ENCODE results near the gene PPP2R2D.

PPP2R2D gene

DNA sequence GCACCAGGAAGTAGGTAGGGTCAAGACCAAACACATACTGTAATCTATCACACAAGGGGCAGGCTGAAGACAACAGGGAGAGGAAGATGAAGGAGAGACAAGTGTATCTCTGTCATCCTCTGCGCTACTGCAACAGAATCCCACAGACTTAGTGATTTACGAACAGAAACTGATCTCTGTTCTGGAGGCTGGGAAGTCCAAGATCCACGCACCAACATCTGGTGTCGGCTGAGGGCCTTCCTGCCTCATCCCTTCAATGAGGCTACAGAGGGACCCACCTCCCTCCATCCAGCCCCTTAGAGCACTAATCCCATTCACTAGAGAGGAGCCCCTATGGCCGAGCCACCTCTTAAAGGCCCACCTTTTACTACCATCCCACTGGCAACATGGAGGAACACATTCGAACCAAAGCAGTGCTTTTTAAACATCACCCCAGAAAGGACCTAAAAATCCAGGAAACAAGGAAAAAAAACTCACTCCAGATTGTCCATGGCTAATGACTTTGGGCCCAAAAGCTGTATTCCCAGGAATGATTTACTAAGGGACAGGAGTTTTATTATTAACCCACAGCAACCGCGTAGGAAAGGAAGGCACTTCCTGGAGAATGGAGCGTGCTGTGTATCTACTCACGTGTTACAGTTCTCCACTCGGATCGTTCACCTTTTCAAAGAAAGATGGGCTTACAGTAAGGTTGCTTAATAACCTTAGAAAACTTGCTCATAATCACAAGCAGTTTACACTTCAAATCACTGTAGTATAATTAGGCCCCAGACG lies 76.7 kb downstream of the PPP2R2D start:
- H2AFZ ChIP-seq (ENCODE audit: low read depth): no peak overlapping the region
- H3K27ac ChIP-seq: no peak overlapping the region
- no peak overlapping the region for H3K9ac ChIP-seq
- no peaks in the 10 kb centered on the region for H3K79me2 ChIP-seq (ENCODE audit: insufficient read depth, low read depth)
- H3K4me2 ChIP-seq: no peak overlapping the region
- H3K4me3 ChIP-seq (IDR thresholded peaks at IDR 0.05; ENCODE audit: insufficient read depth, low read depth, low read length): no peak overlapping the region
- H3K27me3 ChIP-seq (ENCODE audit: insufficient read depth, low read depth): no peaks in the 10 kb centered on the region
- no peaks in the 10 kb centered on the region for H3K36me3 ChIP-seq (ENCODE audit: insufficient read depth)
- TF ChIP-seq, protein P1, sequence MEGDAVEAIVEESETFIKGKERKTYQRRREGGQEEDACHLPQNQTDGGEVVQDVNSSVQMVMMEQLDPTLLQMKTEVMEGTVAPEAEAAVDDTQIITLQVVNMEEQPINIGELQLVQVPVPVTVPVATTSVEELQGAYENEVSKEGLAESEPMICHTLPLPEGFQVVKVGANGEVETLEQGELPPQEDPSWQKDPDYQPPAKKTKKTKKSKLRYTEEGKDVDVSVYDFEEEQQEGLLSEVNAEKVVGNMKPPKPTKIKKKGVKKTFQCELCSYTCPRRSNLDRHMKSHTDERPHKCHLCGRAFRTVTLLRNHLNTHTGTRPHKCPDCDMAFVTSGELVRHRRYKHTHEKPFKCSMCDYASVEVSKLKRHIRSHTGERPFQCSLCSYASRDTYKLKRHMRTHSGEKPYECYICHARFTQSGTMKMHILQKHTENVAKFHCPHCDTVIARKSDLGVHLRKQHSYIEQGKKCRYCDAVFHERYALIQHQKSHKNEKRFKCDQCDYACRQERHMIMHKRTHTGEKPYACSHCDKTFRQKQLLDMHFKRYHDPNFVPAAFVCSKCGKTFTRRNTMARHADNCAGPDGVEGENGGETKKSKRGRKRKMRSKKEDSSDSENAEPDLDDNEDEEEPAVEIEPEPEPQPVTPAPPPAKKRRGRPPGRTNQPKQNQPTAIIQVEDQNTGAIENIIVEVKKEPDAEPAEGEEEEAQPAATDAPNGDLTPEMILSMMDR (conservative IDR thresholded peaks at IDR 0.05; ENCODE audit: low read depth, low read length): no peak
- H3K4me1 ChIP-seq (ENCODE audit: low read depth, poor library complexity, severe bottlenecking): no peaks in the 10 kb centered on the region
- H4K20me1 ChIP-seq (ENCODE audit: insufficient read depth): no peaks in the 10 kb centered on the region

DNA sequence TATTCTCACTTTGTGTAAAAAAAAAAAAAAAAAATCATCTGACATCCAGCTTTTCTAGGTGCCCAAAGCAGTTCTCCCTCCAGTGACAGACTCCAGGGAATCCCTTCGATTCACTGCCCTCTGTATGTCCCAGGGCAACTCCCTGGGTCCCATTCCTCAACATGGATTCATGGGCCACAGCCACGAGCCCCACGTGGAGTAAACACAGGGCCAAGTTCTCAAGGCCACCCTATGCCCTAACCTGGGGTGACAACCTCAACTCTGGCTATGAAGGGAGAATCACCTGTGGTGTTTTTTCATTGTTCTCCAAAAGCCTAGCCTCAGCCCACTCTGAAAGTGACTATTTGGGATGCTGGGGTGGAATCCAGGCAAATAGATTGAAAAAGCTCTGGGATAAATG lies 77.6 kb downstream of the PPP2R2D start:
- Histone ChIP-seq H4K20me1 (ENCODE audit: insufficient read depth) (no peaks in the 10 kb centered on the region), H3K36me3 (ENCODE audit: insufficient read depth) (no peaks in the 10 kb centered on the region), H3K4me3 (IDR thresholded peaks at IDR 0.05; ENCODE audit: insufficient read depth, low read depth, low read length) (no peak overlapping the region), H3K9ac (no peak overlapping the region), H3K4me2 (no peak overlapping the region), H3K27ac (no peak overlapping the region), H3K79me2 (ENCODE audit: insufficient read depth, low read depth) (no peaks in the 10 kb centered on the region), H3K27me3 (ENCODE audit: insufficient read depth, low read depth) (no peaks in the 10 kb centered on the region), H3K4me1 (ENCODE audit: low read depth, poor library complexity, severe bottlenecking) (no peaks in the 10 kb centered on the region), H2AFZ (ENCODE audit: low read depth) (no peak overlapping the region)
- TF ChIP-seq, protein P1 (conservative IDR thresholded peaks at IDR 0.05; ENCODE audit: low read depth, low read length): no peak

DNA sequence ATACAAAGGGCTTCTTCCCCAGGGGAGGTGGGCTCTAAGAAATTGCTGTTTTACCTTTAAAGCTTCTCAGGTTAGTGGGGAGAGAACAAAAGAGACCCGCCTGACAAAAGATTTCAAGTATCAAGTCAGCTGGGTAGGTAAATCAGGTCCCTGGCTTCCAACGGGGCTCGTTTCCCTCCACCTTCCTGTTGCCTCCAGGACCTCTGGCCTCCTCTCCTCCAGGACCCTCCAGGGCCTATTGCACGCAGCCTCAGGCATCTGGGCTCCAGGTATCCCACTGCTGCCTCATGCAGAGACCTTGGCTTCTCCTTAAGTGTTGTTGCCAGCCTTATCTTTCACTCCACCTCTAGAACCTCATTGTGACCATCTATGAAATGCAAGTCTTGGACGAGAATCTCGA lies 78.0 kb downstream of the PPP2R2D start:
- H3K4me1 ChIP-seq (ENCODE audit: low read depth, poor library complexity, severe bottlenecking): no peaks in the 10 kb centered on the region
- H4K20me1 ChIP-seq (ENCODE audit: insufficient read depth): no peaks in the 10 kb centered on the region
- H3K4me2 ChIP-seq: no peak overlapping the region
- no peak overlapping the region for H3K4me3 ChIP-seq (IDR thresholded peaks at IDR 0.05; ENCODE audit: insufficient read depth, low read depth, low read length)
- H3K79me2 ChIP-seq (ENCODE audit: insufficient read depth, low read depth): no peaks in the 10 kb centered on the region
- H3K27me3 ChIP-seq (ENCODE audit: insufficient read depth, low read depth): no peaks in the 10 kb centered on the region
- no peak overlapping the region for H3K27ac ChIP-seq
- H3K36me3 ChIP-seq (ENCODE audit: insufficient read depth): no peaks in the 10 kb centered on the region
- TF ChIP-seq, protein P1 (conservative IDR thresholded peaks at IDR 0.05; ENCODE audit: low read depth, low read length): no peak
- H3K9ac ChIP-seq: no peak overlapping the region
- H2AFZ ChIP-seq (ENCODE audit: low read depth): no peak overlapping the region

DNA sequence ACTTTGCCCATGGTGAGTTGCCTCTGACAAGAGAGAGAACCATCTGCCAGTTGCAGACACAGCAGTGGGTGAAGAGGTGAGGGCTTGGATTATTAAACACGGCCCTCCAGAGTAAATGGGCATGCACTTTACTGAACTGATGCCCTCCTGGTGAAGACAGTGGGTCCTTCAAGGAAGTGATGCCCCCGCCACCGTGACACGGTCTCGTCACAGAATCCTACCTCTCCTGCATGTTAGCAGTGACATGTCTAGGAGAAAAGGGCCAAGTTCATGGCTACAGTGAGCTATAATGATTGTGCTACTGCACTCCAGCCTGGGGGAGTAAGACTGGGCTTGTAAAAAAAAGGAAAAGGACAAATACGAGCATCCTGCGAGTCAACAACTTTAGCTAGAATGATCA lies 78.5 kb downstream of the PPP2R2D start:
- Histone ChIP-seq H3K27me3 (ENCODE audit: insufficient read depth, low read depth) (no peaks in the 10 kb centered on the region), H3K9ac (no peak overlapping the region), H2AFZ (ENCODE audit: low read depth) (no peak overlapping the region), H3K4me2 (no peak overlapping the region), H4K20me1 (ENCODE audit: insufficient read depth) (no peaks in the 10 kb centered on the region), H3K4me1 (ENCODE audit: low read depth, poor library complexity, severe bottlenecking) (no peaks in the 10 kb centered on the region), H3K36me3 (ENCODE audit: insufficient read depth) (no peaks in the 10 kb centered on the region), H3K4me3 (IDR thresholded peaks at IDR 0.05; ENCODE audit: insufficient read depth, low read depth, low read length) (no peak overlapping the region), H3K79me2 (ENCODE audit: insufficient read depth, low read depth) (no peaks in the 10 kb centered on the region), H3K27ac (no peak overlapping the region)
- TF ChIP-seq, protein P1 (conservative IDR thresholded peaks at IDR 0.05; ENCODE audit: low read depth, low read length): no peak
